ENCODE results near the gene DLGAP1.

DNA sequence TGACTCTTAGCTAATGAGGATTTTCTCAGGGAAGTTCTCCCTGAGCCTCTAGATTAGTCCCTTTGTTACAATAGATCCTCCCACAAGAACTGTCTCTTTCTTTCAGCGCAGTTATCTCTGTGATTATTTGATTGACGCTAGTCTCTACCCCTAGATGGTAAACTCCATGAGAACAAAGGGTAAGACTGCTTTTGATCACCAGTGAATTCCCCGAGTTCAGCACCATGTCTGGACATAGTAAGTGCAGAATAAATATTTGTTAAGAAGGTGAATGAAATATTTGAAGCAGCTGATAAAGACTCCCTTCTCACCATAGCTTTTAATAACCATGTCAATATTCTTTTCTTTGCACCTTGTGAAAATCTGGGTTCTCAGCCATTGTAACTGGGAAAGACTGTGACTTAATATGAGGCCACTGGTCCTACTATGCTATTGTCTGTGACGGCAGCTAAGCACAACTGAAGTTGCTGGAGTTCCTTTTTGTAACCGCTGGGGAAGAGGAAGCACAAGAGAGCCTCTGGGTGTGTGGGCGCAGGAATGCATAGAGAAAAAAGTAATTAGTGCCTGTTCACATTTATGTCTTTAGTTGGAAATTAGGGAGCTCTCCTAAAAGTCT is 790.4 kb downstream of the DLGAP1 start:
- TF ChIP-seq CTCF (IDR thresholded peaks at IDR 0.05), result no peak
- no peak for TF ChIP-seq ZFX (IDR thresholded peaks at IDR 0.05; ENCODE audit: borderline replicate concordance)
